Activated naive CD8-positive, alpha-beta T cell treated with anti-CD3 and anti-CD28 coated beads, Interleukin-2, amount 10 ng/mL, durations not matched to agents 7 days and 5 days (primary cell): ENCODE results near the gene ELOVL2. TPM values are rescaled to one million over a fixed set of nuclear protein-coding genes. Genes with fewer than 3 reads are reported as not detected.
A peak's percentile ranks its signal among the peaks of the same experiment; 100 is the strongest.

Experiments
- ATAC-seq: fragments of 150-1000 bp; cut with Tn5 transposase; one replicate; pipeline ENCODE4 v1.10.0; 2021; ENCODE audit warnings: low read depth, moderate library complexity
- POLR2A ChIA-PET: fragments of 350-600 bp; sonication (Branson Sonifier 250); formaldehyde crosslinking; loops from one replicate; lab custom pipeline; 2021; ENCODE audit warnings: antibody characterized with exemption; lab: Charles Lee
- DNase-seq: peaks from one replicate; pipeline ENCODE4 v3.0.0; 2021
- H3K27ac Mint-ChIP-seq: one replicate; pipeline ENCODE4 v1.8.0; 2022; ENCODE audit warnings: mild to moderate bottlenecking, mixed read lengths
- H3K27me3 Mint-ChIP-seq: one replicate; pipeline ENCODE4 v1.8.0; 2022; ENCODE audit warnings: mild to moderate bottlenecking, moderate library complexity, mixed read lengths
- H3K36me3 Mint-ChIP-seq: one replicate; pipeline ENCODE4 v1.8.0; 2021; ENCODE audit warnings: mild to moderate bottlenecking, mixed read lengths
- H3K4me1 Mint-ChIP-seq: one replicate; pipeline ENCODE4 v1.8.0; 2021; ENCODE audit warnings: mixed read lengths
- H3K4me3 Mint-ChIP-seq: one replicate; pipeline ENCODE4 v1.8.0; 2022; ENCODE audit warnings: mild to moderate bottlenecking, moderate library complexity, mixed read lengths
- H3K9me3 Mint-ChIP-seq: one replicate; pipeline ENCODE4 v1.8.0; 2021; ENCODE audit warnings: mixed read lengths
- total RNA-seq, 2 experiments: library from RNA; stranded (reverse); gene quantifications; one replicate each; pipeline ENCODE4 v1.2.3, GENCODE V29; 2021

The ELOVL2 gene
- total RNA-seq, 2 experiments from 2014 or later = not detected

DNA sequence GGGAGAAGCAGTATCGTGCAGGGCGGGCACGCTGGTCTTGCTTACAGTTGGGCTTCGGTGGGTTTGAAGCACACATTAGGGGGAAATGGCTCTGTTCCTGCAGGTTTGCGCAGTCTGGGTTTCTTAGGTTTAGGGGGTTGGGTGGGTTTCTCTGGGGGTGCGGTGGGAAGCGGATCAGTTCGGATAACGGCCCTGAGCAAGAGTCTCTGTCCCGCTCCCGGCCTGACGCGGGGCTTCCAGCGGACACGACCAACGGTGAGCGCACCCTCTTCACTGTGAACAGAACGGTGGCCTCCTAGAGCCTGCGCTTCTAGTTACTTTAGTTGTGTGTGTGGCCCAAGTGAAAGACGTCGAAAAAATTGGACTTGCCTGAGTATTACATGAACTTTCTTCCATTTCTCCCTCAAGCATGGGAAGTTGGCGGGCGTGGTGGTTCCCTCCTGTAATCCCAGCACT, 635 bp upstream of the ELOVL2 start:
- Mint-ChIP-seq H3K4me3 (peak overlapping the region; percentile 80), H3K27ac (no peak overlapping the region), H3K36me3 (no peaks in the 10 kb centered on the region), H3K4me1 (peaks cover 6% of the 10 kb centered on the region), H3K9me3 (no peaks in the 10 kb centered on the region), H3K27me3 (peaks cover 67% of the 10 kb centered on the region)
- DNase-seq (no peak), ATAC-seq (no peak)
- POLR2A ChIA-PET = no interaction called here

- POLR2A ChIA-PET = no interaction called here
- Mint-ChIP-seq H3K4me1 (peaks cover 6% of the 10 kb centered on the region), H3K36me3 (no peaks in the 10 kb centered on the region), H3K27me3 (peaks cover 72% of the 10 kb centered on the region), H3K9me3 (no peaks in the 10 kb centered on the region), H3K4me3 (peak overlapping the region; percentile 70), H3K27ac (no peak overlapping the region)
- ATAC-seq = no peak
- DNase-seq = peak; percentile 33
Observed at GRCh38 chr6:11043378-11043960, 636 bp downstream of the ELOVL2 start.

DNA sequence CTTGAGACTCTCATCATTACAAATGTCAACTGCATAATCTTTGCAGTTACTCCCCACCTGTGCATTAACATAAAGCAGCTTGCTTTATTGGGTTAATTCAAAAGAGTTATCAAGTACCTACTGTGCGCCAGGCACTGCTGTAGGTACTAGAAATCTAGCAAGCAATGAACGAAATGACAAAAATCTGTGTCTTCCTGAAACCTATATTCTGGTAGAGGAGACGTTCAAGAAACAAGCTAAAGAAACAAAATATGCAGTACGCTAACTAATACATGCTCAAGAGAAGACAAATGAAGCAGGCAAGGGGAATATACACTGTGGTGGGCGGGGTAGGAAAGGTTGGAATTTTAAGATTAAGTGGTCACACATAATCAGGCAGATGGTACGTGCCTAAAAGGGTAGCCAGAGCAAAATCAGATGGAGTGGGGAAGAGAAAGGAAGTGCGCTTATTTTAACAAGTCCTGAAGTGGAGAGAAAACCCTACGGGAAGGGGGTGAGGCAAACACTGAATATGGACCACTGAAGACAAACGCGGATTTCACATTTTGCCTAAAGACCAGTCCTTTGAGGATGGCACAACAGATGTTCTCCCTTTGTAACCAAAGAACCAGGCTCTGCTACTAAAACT, 1.2 kb downstream of the ELOVL2 start:
- H3K27me3 Mint-ChIP-seq = peaks cover 68% of the 10 kb centered on the region
- H3K4me1 Mint-ChIP-seq = peaks cover 6% of the 10 kb centered on the region
- no peaks in the 10 kb centered on the region for H3K36me3 Mint-ChIP-seq
- DNase-seq (no peak), ATAC-seq (no peak)
- POLR2A ChIA-PET = no interaction called here
- H3K9me3 Mint-ChIP-seq = no peaks in the 10 kb centered on the region
- H3K27ac Mint-ChIP-seq = no peak overlapping the region
- peak overlapping the region; percentile 70 for H3K4me3 Mint-ChIP-seq

GRCh38 chr6:11042025-11042749, 1.9 kb downstream of the ELOVL2 start:
- no peak overlapping the region for H3K4me3 Mint-ChIP-seq
- DNase-seq (no peak), ATAC-seq (no peak)
- peaks cover 71% of the 10 kb centered on the region for H3K27me3 Mint-ChIP-seq
- peaks cover 6% of the 10 kb centered on the region for H3K4me1 Mint-ChIP-seq
- no peaks in the 10 kb centered on the region for H3K36me3 Mint-ChIP-seq
- POLR2A ChIA-PET = no interaction called here
- H3K9me3 Mint-ChIP-seq = no peaks in the 10 kb centered on the region
- H3K27ac Mint-ChIP-seq = no peak overlapping the region

DNA sequence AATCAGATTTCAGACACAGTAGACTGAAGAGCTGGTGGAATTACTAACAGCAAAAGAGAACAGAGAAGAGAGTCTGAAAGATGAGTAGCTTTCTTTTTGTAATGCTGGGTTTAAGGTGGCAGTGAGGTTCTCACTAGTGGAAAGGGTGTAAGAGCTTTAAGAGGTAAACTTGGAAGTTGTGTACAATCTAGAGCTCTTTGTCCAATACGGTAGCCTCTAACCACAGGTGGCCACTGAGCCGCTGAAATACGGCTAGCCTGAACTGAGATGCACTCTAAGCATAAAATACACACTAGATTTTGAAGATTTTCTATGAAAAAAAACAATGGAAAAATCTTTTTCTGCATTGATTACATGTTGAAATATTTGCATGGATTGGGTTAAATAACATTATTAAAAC, 4.0 kb downstream of the ELOVL2 start:
- H3K36me3 Mint-ChIP-seq = no peaks in the 10 kb centered on the region
- DNase-seq (no peak), ATAC-seq (no peak)
- peaks cover 6% of the 10 kb centered on the region for H3K4me1 Mint-ChIP-seq
- H3K27me3 Mint-ChIP-seq = peaks cover 76% of the 10 kb centered on the region
- no peak overlapping the region for H3K4me3 Mint-ChIP-seq
- POLR2A ChIA-PET = no interaction called here
- H3K9me3 Mint-ChIP-seq = no peaks in the 10 kb centered on the region
- H3K27ac Mint-ChIP-seq = no peak overlapping the region

- POLR2A ChIA-PET = no interaction called here
- no peak for DNase-seq
- H3K4me3 Mint-ChIP-seq = no peak overlapping the region
- peaks cover 71% of the 10 kb centered on the region for H3K27me3 Mint-ChIP-seq
- H3K27ac Mint-ChIP-seq = no peak overlapping the region
- peaks cover 3% of the 10 kb centered on the region for H3K4me1 Mint-ChIP-seq
- no peak for ATAC-seq
- H3K9me3 Mint-ChIP-seq = no peaks in the 10 kb centered on the region
- no peaks in the 10 kb centered on the region for H3K36me3 Mint-ChIP-seq
Observed at GRCh38 chr6:11039040-11039439, 5.1 kb downstream of the ELOVL2 start.

GRCh38 chr6:11036977-11037430, 7.1 kb downstream of the ELOVL2 start:
- Mint-ChIP-seq H3K4me1 (no peaks in the 10 kb centered on the region), H3K27me3 (peaks cover 64% of the 10 kb centered on the region), H3K9me3 (no peaks in the 10 kb centered on the region), H3K36me3 (no peaks in the 10 kb centered on the region), H3K4me3 (no peak overlapping the region), H3K27ac (no peak overlapping the region)
- ATAC-seq (no peak), DNase-seq (no peak)
- POLR2A ChIA-PET = no interaction called here

GRCh38 chr6:11036351-11036740, 7.8 kb downstream of the ELOVL2 start:
- no peak overlapping the region for H3K27ac Mint-ChIP-seq
- H3K9me3 Mint-ChIP-seq = no peaks in the 10 kb centered on the region
- peaks cover 64% of the 10 kb centered on the region for H3K27me3 Mint-ChIP-seq
- DNase-seq (no peak), ATAC-seq (no peak)
- POLR2A ChIA-PET = no interaction called here
- H3K36me3 Mint-ChIP-seq = no peaks in the 10 kb centered on the region
- H3K4me3 Mint-ChIP-seq = no peak overlapping the region
- H3K4me1 Mint-ChIP-seq = no peaks in the 10 kb centered on the region

GRCh38 chr6:11035616-11036350, 8.3 kb downstream of the ELOVL2 start:
- ATAC-seq (no peak), DNase-seq (no peak)
- Mint-ChIP-seq H3K4me3 (no peak overlapping the region), H3K36me3 (no peaks in the 10 kb centered on the region), H3K27ac (no peak overlapping the region), H3K9me3 (no peaks in the 10 kb centered on the region), H3K4me1 (no peaks in the 10 kb centered on the region), H3K27me3 (peaks cover 64% of the 10 kb centered on the region)
- POLR2A ChIA-PET = no interaction called here

GRCh38 chr6:11033825-11034224, 10.3 kb downstream of the ELOVL2 start:
- H3K27me3 Mint-ChIP-seq = peaks cover 52% of the 10 kb centered on the region
- no peaks in the 10 kb centered on the region for H3K9me3 Mint-ChIP-seq
- H3K36me3 Mint-ChIP-seq = no peaks in the 10 kb centered on the region
- no peak overlapping the region for H3K27ac Mint-ChIP-seq
- POLR2A ChIA-PET = no interaction called here
- no peak for ATAC-seq
- DNase-seq = no peak
- no peak overlapping the region for H3K4me3 Mint-ChIP-seq
- no peaks in the 10 kb centered on the region for H3K4me1 Mint-ChIP-seq

DNA sequence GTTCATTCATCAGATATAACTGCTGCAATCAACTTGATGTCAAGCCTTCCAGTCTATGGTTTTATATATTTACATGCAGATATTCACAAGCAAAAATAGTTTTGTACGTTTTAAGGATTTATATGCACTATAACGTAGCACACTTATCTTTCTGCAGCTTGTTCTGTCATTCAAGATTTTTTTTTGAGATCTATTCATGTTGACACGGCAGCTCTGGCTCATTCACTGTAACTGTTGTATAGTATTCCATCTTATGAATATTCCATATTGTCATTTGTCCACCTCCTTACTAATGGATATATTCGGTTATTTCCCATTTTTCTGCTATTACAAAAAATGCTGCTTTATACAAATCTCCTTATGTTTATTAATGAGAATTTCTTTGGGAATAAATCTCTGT, 13.2 kb downstream of the ELOVL2 start:
- no peak for ATAC-seq
- no peak for DNase-seq
- peaks cover 46% of the 10 kb centered on the region for H3K27me3 Mint-ChIP-seq
- POLR2A ChIA-PET = no interaction called here
- H3K9me3 Mint-ChIP-seq = no peaks in the 10 kb centered on the region
- H3K4me3 Mint-ChIP-seq = no peak overlapping the region
- H3K4me1 Mint-ChIP-seq = no peaks in the 10 kb centered on the region
- H3K36me3 Mint-ChIP-seq = no peaks in the 10 kb centered on the region
- no peak overlapping the region for H3K27ac Mint-ChIP-seq

DNA sequence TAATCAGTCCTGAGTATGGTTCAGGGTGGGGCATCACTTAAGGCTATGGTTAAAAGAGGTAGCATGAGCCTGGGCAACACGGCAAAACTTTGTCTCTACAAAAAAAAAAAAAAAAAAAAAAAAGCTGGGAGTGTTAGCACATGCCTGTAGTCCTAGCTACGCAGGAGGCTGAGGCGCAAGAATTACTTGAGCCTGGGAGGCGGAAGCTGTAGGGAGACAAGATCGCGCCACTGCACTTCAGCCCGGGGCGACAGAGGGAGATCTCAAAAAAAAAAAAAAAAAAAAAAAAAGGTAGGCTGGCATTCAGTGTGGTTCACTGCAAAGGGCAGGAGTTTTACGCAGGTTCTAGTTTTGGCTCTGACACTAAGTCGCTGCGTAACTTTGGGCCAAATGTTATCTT, 15.1 kb downstream of the ELOVL2 start:
- DNase-seq = no peak
- no peaks in the 10 kb centered on the region for H3K9me3 Mint-ChIP-seq
- POLR2A ChIA-PET = no interaction called here
- no peak overlapping the region for H3K27ac Mint-ChIP-seq
- H3K36me3 Mint-ChIP-seq = no peaks in the 10 kb centered on the region
- no peak for ATAC-seq
- H3K4me3 Mint-ChIP-seq = no peak overlapping the region
- H3K27me3 Mint-ChIP-seq = peaks cover 52% of the 10 kb centered on the region
- H3K4me1 Mint-ChIP-seq = no peaks in the 10 kb centered on the region

DNA sequence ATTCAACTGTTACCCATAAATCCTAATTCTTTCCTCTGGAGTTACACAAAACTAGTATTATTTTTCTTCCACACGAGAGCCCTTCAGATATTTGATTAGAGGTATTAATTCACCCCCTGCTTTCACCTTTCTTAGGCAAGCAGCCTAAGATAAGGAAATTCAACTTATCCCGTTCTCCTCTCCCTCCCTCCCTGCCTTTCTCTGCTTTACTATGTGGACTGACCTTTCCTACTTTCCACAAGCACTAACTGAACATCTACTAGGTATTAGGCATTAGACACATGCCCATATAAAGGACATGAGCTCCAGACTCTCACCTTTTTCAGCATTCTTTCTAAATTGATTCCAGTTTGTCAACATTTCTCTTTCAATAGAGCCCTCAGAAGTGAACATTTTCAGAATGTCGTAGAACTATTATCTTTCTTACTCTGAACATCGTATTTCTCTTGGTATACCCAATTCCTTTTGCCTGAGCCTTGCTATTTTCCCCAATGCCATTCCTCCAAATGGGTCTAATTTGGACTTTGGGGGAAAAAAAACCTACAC, 16.5 kb downstream of the ELOVL2 start:
- Mint-ChIP-seq H3K9me3 (no peaks in the 10 kb centered on the region), H3K4me3 (no peak overlapping the region), H3K27me3 (peaks cover 50% of the 10 kb centered on the region), H3K4me1 (no peaks in the 10 kb centered on the region), H3K27ac (no peak overlapping the region), H3K36me3 (no peaks in the 10 kb centered on the region)
- ATAC-seq (no peak), DNase-seq (no peak)
- POLR2A ChIA-PET = no interaction called here
